Bone marrow (tissue), 2 donors: ENCODE measurements around the gene ECSIT.

Experiments
- DNase-seq, 2 donors: peaks; one replicate each; lab custom pipeline; 2025; lab: John Stamatoyannopoulos, UW

The ECSIT gene

GRCh38 chr19:11504502-11505031 is 24.4 kb downstream of the ECSIT start:
- no peak for DNase-seq

- no peak for DNase-seq
Measured at GRCh38 chr19:11499890-11500420, 29.0 kb downstream of the ECSIT start.

GRCh38 chr19:11499220-11499726 is 29.7 kb downstream of the ECSIT start:
- DNase-seq: no peak

- peak; percentile 36 to 42 for DNase-seq
Measured at GRCh38 chr19:11496391-11497163, 32.4 kb downstream of the ECSIT start.

- no peak for DNase-seq
Measured at GRCh38 chr19:11495885-11496284, 33.0 kb downstream of the ECSIT start.

- no peak for DNase-seq
Measured at GRCh38 chr19:11495481-11495880, 33.5 kb downstream of the ECSIT start.

- DNase-seq: no peak
Measured at GRCh38 chr19:11494634-11495285, 34.2 kb downstream of the ECSIT start.

- DNase-seq: no peak
Measured at GRCh38 chr19:11489378-11489777, 39.6 kb downstream of the ECSIT start.

GRCh38 chr19:11486661-11487503 is 42.1 kb downstream of the ECSIT start:
- DNase-seq: no peak

GRCh38 chr19:11485245-11485837 is 43.6 kb downstream of the ECSIT start:
- no peak for DNase-seq

GRCh38 chr19:11483366-11484111 is 45.4 kb downstream of the ECSIT start:
- no peak for DNase-seq

- peak; percentile 44 to 75 for DNase-seq
Measured at GRCh38 chr19:11482384-11483050, 46.4 kb downstream of the ECSIT start.

GRCh38 chr19:11481534-11482383 is 47.2 kb downstream of the ECSIT start:
- peak; percentile 38 to 84 for DNase-seq

- DNase-seq: no peak
Measured at GRCh38 chr19:11480715-11481533, 48.0 kb downstream of the ECSIT start, which contains the start of gene ELAVL3. Gene ELAVL3, minus strand, starts transcription at chr19:11481046. Its CDS starts 438 bp downstream, at chr19:11480608.

- no peak for DNase-seq
Measured at GRCh38 chr19:11479898-11480714, 48.8 kb downstream of the ECSIT start.

- no peak for DNase-seq
Measured at GRCh38 chr19:11479090-11479897, 49.6 kb downstream of the ECSIT start.
